Sigmoid colon (tissue), 7 donors: ENCODE measurements around the gene TMEM186. TPM values are rescaled to one million over a fixed set of nuclear protein-coding genes. Genes with fewer than 3 reads are reported as not detected.

ENCODE experiments used
- DNase-seq: peaks from one replicate; pipeline ENCODE4 v3.0.0-alpha.2; 2019
- H3K27ac ChIP-seq, 4 donors: fragments of 200-600 bp; sonication (generic); one replicate each; pipeline ENCODE4 v1.5.1; 2016 to 2019; ENCODE audit warnings: mild to moderate bottlenecking in 1 of 4
- H3K27me3 ChIP-seq, 3 donors: fragments of 200-600 bp; sonication (generic); one replicate each; pipeline ENCODE4 v1.5.1; 2019; ENCODE audit warnings: mild to moderate bottlenecking in 1 of 3
- H3K36me3 ChIP-seq, 4 donors: fragments of 200-600 bp; sonication (generic); one replicate each; pipeline ENCODE4 v1.5.1; 2016 to 2019
- H3K4me1 ChIP-seq, 4 donors: fragments of 200-600 bp; sonication (generic); one replicate each; pipeline ENCODE4 v1.5.1; 2017 to 2019
- H3K4me3 ChIP-seq, 4 donors: fragments of 200-600 bp; sonication (generic); one replicate each; pipeline ENCODE4 v1.5.1; 2017 to 2019; ENCODE audit warnings: mild to moderate bottlenecking in 2 of 4, moderate library complexity in 1 of 4
- H3K9me3 ChIP-seq, 4 donors: fragments of 200-600 bp in 3 of 4; sonication (generic) in 3 of 4; one replicate each; pipeline versions ENCODE4 v1.5.1 to v1.6.1; 2013 to 2019
- CTCF ChIP-seq, 4 experiments: fragments of 450-650 bp in 3 of 4; fragments of 200-600 bp in 1 of 4; IDR thresholded peaks; one replicate each; pipeline ENCODE4 v1.5.1; 2016 to 2019; ENCODE audit warnings: antibody characterized with exemption in 4 of 4, mild to moderate bottlenecking in 3 of 4, moderate library complexity in 2 of 4
- EP300 ChIP-seq, 4 donors: sonication (generic); formaldehyde crosslinking; IDR thresholded peaks; one replicate each; pipeline ENCODE4 v1.6.1; 2017; ENCODE audit warnings: antibody characterized with exemption in 4 of 4
- POLR2A ChIP-seq, 2 donors: fragments of 450-650 bp; IDR thresholded peaks; one replicate each; pipeline ENCODE4 v1.6.1; 2016; ENCODE audit warnings: antibody characterized with exemption in 2 of 2, mild to moderate bottlenecking in 2 of 2, moderate library complexity in 2 of 2
- POLR2AphosphoS5 ChIP-seq, 4 donors: sonication (generic); formaldehyde crosslinking; IDR thresholded peaks; one replicate each; pipeline ENCODE4 v1.6.1; 2017; ENCODE audit warnings: antibody characterized with exemption in 4 of 4
- WGBS, 2 donors: extraction: QIAGEN DNeasy Blood & Tissue Kit; methylation state at CpG; one replicate each; pipeline ENCODE4 v1.1.7; 2013; 5-methylcytosine and 5-hydroxymethylcytosine counted together
- intact Hi-C: fragments of 100-400 bp; cut with DNase I; formaldehyde crosslinking; loops from one replicate; pipeline ENCODE4 v1.15.1; 2023
- polyA plus RNA-seq, 3 donors: library from polyadenylated mRNA; stranded (reverse); fragments of 200-250 nt; gene quantifications; one replicate each; pipeline ENCODE4 v1.2.3, GENCODE V29; 2013
- total RNA-seq, 4 donors: library from RNA; depleted of rRNA; stranded (reverse); fragments of >200 nt; gene quantifications; one replicate each; pipeline ENCODE4 v1.1.0, GENCODE V29; 2016
- donor health status: healthy with polysubstance abuse.
- donor health status: Bipolar disorder and iron deficiency.
- donor health status: healthy.

Gene TMEM186
- total and polyA plus RNA-seq, 7 donors = 1.9 to 13.9 (median 9.9) TPM

GRCh38 chr16:8801701-8802100 is 4.3 kb upstream of the TMEM186 start:
- no peak for TF ChIP-seq POLR2A (IDR thresholded peaks at IDR 0.05)
- TF ChIP-seq CTCF (IDR thresholded peaks at IDR 0.05) = no peak
- no peak for TF ChIP-seq EP300 (IDR thresholded peaks at IDR 0.05)
- no peaks in the 10 kb centered on the region for H3K9me3 ChIP-seq
- no peak for DNase-seq
- H3K27ac ChIP-seq = no peak overlapping the region
- H3K36me3 ChIP-seq = peaks cover 0 to 56% (median 23%) of the 10 kb centered on the region in 4 donors
- H3K4me1 ChIP-seq = peaks cover 0 to 29% (median 19%) of the 10 kb centered on the region in 4 donors
- intact Hi-C loops = no loop called here
- WGBS, 2 donors = 23 to 78% methylated on average over 4 of the region's 4 CpGs
- H3K27me3 ChIP-seq = no peaks in the 10 kb centered on the region
- H3K4me3 ChIP-seq = no peak overlapping the region

GRCh38 chr16:8798535-8799157 is 1.2 kb upstream of the TMEM186 start:
- TF ChIP-seq EP300 (IDR thresholded peaks at IDR 0.05) = no peak
- no peaks in the 10 kb centered on the region for H3K9me3 ChIP-seq
- WGBS, 2 donors = 29 to 55% methylated on average over 7 of the region's 7 CpGs
- DNase-seq = no peak
- peak overlapping the region; percentile 81 to 96 (median 88) for H3K4me3 ChIP-seq
- no peaks in the 10 kb centered on the region for H3K27me3 ChIP-seq
- H3K36me3 ChIP-seq = peaks cover 0 to 27% (median 15%) of the 10 kb centered on the region in 4 donors
- peak overlapping the region; percentile 80 to 86 (median 81) for H3K27ac ChIP-seq
- intact Hi-C loops = loop anchor here (2.0 to 10.0 kb wide), 7 partner anchors 69 to 296 kb away; partner anchors contain the start of genes CARHSP1, HAPSTR1, LITAFD and METTL22
- H3K4me1 ChIP-seq = peaks cover 0 to 35% (median 30%) of the 10 kb centered on the region in 4 donors

GRCh38 chr16:8798174-8798527 is 712 bp upstream of the TMEM186 start:
- intact Hi-C loops = loop anchor here (2.0 to 10.0 kb wide), 7 partner anchors 69 to 297 kb away; partner anchors contain the start of genes CARHSP1, HAPSTR1, LITAFD and METTL22
- TF ChIP-seq CTCF (IDR thresholded peaks at IDR 0.05) (no peak), POLR2AphosphoS5 (IDR thresholded peaks at IDR 0.05) (no peak), POLR2A (IDR thresholded peaks at IDR 0.05) (no peak), EP300 (IDR thresholded peaks at IDR 0.05) (no peak)
- H3K27ac ChIP-seq = peak overlapping the region; percentile 80 to 86 (median 81)
- no peaks in the 10 kb centered on the region for H3K9me3 ChIP-seq
- no peaks in the 10 kb centered on the region for H3K27me3 ChIP-seq
- peak overlapping the region; percentile 81 to 96 (median 88) for H3K4me3 ChIP-seq
- peaks cover 0 to 35% (median 30%) of the 10 kb centered on the region in 4 donors for H3K4me1 ChIP-seq
- 0 to 1% methylated on average over 6 of the region's 6 CpGs for WGBS, 2 donors
- DNase-seq = no peak
- peaks cover 0 to 22% (median 12%) of the 10 kb centered on the region in 4 donors for H3K36me3 ChIP-seq

GRCh38 chr16:8796469-8797363 is 723 bp downstream of the TMEM186 start:
- Histone ChIP-seq H3K36me3 (peaks cover 0 to 7% (median under 1%) of the 10 kb centered on the region in 4 donors), H3K4me3 (peak overlapping the region; percentile 81 to 96 (median 88)), H3K9me3 (no peaks in the 10 kb centered on the region), H3K27ac (peak overlapping the region; percentile 80 to 86 (median 81)), H3K27me3 (no peaks in the 10 kb centered on the region), H3K4me1 (peaks cover 0 to 35% (median 30%) of the 10 kb centered on the region in 4 donors)
- DNase-seq = no peak
- WGBS, 2 donors = 34 to 42% methylated on average over 14 of the region's 14 CpGs
- intact Hi-C loops = loop anchor here (5.0 to 10.0 kb wide), 6 partner anchors 71 to 298 kb away; partner anchors contain the start of genes CARHSP1, HAPSTR1, LITAFD and METTL22
- TF ChIP-seq EP300 (IDR thresholded peaks at IDR 0.05) (no peak), POLR2AphosphoS5 (IDR thresholded peaks at IDR 0.05) (no peak), CTCF (IDR thresholded peaks at IDR 0.05) (no peak), POLR2A (IDR thresholded peaks at IDR 0.05) (no peak)

- Histone ChIP-seq H3K27ac (no peak overlapping the region), H3K4me3 (no peak overlapping the region), H3K36me3 (no peaks in the 10 kb centered on the region), H3K4me1 (peaks cover 0 to 35% (median 30%) of the 10 kb centered on the region in 4 donors), H3K27me3 (no peaks in the 10 kb centered on the region), H3K9me3 (no peaks in the 10 kb centered on the region)
- intact Hi-C loops = loop anchor here (5.0 to 10.0 kb wide), 6 partner anchors 71 to 299 kb away; partner anchors contain the start of genes CARHSP1, HAPSTR1, LITAFD and METTL22
- no peak for DNase-seq
- WGBS, 2 donors = 95 to 97% methylated on average over 10 of the region's 10 CpGs
- no peak for TF ChIP-seq EP300 (IDR thresholded peaks at IDR 0.05)
- no peak for TF ChIP-seq POLR2A (IDR thresholded peaks at IDR 0.05)
- no peak for TF ChIP-seq CTCF (IDR thresholded peaks at IDR 0.05)
- no peak for TF ChIP-seq POLR2AphosphoS5 (IDR thresholded peaks at IDR 0.05)
Observed at GRCh38 chr16:8795818-8796217, 1.6 kb downstream of the TMEM186 start.
